HG03060 (cell line): ENCODE data around the gene PARD3B.

ENCODE experiments used
- ATAC-seq: cut with Tn5 transposase; IDR thresholded peaks from one replicate; pipeline ENCODE4 v1.9.1; 2021; ENCODE audit warnings: low read depth, moderate number of reproducible peaks; ENCODE audit not compliant: unreplicated experiment

PARD3B gene

DNA sequence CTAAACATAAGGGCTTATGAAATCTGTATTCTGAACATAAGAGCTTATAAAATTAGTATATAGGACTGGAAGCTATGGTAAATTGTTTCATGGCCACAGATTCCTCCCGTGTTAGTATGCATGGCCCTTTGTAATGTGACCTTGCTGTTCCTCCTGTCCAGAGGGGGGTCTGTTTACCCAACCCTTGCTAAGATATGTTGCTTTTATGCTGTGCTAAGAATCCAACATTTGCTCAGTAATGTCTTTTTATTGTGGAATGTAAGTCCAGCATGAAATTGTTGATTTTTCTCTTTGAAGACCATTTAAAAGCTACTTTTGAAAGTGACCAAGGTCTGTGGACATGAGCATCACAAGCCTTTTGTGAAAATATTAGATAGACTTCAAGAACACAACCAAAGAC is 485.4 kb downstream of the PARD3B start:
- ATAC-seq: no peak

DNA sequence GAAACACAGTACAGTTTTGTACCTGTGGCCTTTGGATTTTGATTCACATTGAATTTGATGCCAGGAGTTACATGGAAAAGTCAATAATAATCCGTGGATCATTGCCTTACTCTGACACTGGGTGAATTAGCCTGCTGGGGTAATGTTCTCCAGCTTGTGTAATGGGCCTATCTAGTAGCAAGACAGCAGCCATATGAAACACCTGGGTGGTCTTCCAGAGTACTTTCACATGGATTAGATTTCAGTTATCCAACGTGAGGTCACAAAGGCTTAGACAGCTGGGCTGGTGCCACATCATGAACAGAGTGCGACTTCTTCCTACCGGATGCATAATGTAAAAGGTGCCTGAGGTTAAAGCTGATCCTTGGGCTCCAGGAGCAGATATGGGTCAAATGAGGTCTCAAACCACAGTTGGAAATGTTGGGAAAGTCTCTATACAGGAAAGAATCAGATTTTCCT is 486.8 kb downstream of the PARD3B start:
- ATAC-seq: no peak

DNA sequence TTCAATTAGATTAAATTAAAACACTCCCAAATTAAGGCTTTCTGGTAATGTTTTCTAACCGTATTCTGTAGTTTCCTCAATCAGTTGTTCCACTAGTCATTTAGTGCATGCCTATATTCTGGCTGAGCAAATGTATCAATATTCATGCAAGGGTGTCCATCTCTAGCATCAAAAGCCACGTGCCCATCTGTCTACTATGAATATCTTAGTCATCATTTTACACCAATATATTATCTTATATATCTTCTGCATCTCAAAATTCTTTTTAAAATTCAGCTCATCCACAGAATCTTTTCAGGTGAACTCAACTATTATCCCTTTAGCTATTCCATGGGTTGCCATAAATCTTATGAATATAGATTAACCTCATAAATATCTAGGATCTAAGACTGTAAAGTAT is 488.2 kb downstream of the PARD3B start:
- ATAC-seq: no peak

DNA sequence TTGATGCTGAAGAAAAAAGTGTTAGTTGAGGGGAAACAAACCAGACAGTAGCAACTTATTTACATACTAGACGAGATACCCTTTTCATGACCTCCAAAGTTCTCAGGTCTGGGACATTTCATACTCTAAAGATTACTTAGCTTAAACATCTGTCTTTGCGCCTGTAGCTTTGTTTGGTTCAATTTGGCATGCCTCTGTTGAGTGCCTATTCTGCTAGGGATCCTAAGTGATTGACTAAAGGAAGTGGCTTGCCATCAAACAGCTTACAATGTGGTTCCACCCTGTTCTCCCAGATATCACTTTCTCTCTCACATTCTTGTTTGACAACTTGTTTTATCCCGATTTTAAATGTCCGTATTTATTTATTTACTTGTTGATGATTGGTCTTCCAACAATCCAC is 488.8 kb downstream of the PARD3B start:
- ATAC-seq: no peak

- ATAC-seq: no peak
These were observed 495.0 kb downstream of the PARD3B start for GRCh38 chr2:205040323-205040722.

DNA sequence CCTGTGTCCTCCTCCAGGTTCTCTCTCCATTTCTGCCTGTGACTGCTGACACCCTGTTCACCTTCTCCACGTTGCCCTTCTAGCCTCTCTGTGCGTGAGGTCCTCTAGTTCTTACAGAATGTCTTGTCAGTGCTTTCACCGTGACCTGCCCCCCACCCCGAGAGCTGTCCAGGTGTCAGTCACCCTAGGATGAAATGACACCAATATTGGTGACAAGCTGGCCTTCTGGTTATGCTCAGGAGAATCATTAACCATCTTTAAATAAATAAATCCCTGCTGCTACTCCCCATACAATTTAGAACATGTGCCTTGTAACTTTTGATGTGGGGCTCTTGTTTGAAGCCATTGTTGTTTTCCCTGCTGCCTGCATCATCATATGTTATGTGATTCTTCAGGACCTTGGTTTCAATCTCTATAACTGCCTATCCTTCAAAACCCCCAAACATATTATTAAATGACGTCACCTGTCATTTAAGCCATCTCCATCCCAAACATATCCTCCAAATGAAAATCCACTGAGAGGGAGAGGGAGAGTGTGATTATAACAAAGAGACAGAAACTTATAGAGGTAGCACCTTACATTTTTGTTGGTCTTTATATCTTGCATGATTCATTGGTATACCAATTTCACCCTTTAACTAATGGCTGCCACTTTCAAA is 496.3 kb downstream of the PARD3B start:
- ATAC-seq: no peak

DNA sequence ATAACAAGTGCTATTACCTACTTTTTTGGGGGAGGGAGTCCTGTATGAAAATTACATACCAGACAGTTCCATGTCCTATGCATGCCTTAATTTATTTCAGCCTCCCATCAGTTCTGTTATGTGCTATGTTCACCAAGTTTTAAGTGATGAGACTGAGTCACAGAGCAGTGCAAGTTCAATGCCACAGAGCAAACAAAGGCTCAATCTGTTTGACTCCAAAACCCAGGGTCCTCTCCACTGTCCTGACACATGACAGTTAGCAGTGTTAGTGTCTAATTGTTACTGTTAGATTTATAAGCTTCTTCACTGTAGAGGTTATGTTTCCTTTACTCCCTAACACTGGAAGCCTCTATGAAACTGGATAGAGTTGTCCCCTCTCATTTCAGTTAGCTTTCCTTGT is 498.0 kb downstream of the PARD3B start:
- ATAC-seq: no peak

- no peak for ATAC-seq
These were observed 500.4 kb downstream of the PARD3B start for GRCh38 chr2:205045706-205046105.

- no peak for ATAC-seq
These were observed 502.1 kb downstream of the PARD3B start for GRCh38 chr2:205047273-205047839.

DNA sequence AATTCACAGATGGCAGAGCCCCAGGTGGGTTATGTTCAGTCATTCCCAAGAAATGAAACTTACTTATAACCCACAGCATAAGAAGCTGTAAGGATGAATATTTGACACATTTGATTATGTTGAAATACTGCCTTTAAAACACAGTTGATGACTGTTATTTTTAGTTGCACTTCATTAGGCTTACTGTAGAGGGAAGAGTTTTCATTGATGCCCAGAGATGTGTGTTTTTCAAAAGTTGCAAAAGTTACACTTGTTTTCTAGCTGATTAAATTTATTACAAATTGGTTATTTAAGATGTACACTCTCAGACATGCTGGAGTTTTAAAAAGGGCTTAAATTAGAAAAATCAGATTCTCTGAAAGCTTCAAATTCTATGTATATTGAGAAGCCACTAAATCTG is 506.1 kb downstream of the PARD3B start:
- ATAC-seq: no peak

DNA sequence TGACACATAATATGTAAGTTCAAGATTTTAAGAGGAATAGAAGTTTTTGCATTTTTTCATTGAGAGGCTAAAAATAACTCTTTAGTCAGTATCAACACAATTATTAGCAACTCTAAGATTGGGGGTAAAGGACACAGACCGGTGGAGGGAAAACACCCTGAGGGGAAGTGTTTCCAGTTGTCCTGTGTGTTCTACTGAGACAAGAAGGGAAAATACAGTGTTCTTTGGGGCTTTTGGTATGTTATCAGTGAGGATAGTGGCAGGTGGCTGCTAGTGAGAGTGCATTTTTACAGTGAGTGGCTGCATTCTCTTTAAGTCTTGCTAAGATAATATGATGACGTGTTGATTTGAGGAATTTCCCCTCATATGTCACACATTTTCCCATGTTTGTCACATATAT is 507.5 kb downstream of the PARD3B start:
- ATAC-seq: no peak

- no peak for ATAC-seq
These were observed 508.6 kb downstream of the PARD3B start for GRCh38 chr2:205053827-205054410.

GRCh38 chr2:205054789-205055188 is 509.5 kb downstream of the PARD3B start:
- no peak for ATAC-seq

- no peak for ATAC-seq
These were observed 510.0 kb downstream of the PARD3B start for GRCh38 chr2:205055251-205055650.

GRCh38 chr2:205056151-205056561 is 510.9 kb downstream of the PARD3B start:
- ATAC-seq: no peak

- ATAC-seq: no peak
These were observed 513.1 kb downstream of the PARD3B start for GRCh38 chr2:205058409-205058808.

DNA sequence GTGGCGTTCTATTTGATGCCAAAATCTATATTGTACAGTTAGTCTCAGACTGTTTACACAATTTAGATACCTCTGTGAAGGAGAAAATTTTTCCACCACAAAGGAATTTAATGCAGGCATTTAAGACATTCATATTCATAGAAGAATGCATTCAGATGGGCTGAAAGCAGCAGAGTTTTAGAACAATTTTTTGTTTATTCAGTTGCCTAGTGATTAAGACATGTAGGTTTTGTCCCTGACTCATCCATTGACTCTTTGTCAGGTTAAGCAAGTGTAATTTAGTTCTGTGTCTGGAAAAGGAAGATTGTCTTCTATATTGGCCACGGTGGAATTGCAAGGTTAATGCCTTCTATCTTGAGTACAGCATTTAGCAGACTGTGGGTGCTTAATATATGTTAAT is 515.0 kb downstream of the PARD3B start:
- no peak for ATAC-seq

- no peak for ATAC-seq
These were observed 520.8 kb downstream of the PARD3B start for GRCh38 chr2:205066081-205066480.

GRCh38 chr2:205069928-205070327 is 524.7 kb downstream of the PARD3B start:
- no peak for ATAC-seq

GRCh38 chr2:205070889-205071288 is 525.6 kb downstream of the PARD3B start:
- no peak for ATAC-seq

DNA sequence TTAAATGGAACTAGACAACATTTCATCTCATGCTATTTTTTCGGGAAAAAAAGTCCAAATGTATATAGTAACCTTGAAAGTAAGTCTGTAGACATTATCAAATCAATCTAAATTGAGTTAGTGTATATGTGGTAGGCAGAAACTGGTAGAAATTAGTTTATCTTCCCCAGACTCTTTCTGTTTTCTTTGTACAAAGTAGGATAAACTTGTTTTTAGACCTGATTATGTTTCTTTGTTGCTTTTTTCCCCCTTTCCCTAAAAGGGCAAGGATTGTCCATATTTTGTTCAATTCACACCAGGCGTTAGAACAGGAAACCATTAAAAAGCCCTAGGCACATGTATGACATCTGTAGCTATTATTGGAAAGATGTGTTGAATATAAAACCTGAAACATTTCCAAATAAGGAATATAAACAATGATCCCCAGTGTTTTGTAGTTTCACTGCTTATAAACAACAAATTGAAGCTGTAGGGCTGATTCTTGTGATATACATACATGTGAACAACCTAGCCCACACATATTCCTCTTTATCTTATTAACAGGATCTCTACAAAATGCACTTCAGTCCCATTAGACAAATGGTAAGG is 528.3 kb downstream of the PARD3B start:
- ATAC-seq: no peak

DNA sequence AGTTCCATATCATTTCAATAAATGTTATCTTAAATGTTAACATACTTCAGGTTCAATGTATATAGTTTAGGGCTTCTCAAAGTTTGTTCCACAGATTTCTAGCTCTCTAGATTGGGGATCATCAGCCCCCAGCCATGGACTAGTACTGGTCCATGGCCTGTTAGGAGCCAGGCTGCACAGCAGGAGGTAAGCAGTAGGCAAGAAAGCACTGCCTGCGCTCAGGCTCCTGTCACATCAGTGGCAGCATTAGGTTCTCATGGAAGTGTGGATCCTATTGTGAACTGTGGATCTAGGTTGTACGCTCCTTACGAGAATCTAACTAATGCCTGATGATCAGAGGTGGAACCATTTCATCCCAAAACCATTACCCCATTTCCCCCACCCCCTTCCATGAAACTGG is 531.1 kb downstream of the PARD3B start:
- ATAC-seq: no peak
